Fibroblast of lung (primary cell): ENCODE measurements around the gene CACNG7. TPM values are rescaled to one million over a fixed set of nuclear protein-coding genes. Genes with fewer than 3 reads are reported as not detected.

Experiments used
- DNase-seq, 2 donors: peaks; one replicate each; pipeline versions ENCODE4 v3.0.0 to v3.0.0-alpha.2; 2010; ENCODE audit warnings: low read depth in 2 of 2
- H2AFZ ChIP-seq: 2 replicates; pipeline ENCODE4 v1.5.1; 2012; ENCODE audit warnings: low read length, control low read depth, inconsistent platforms
- H3K27ac ChIP-seq: 2 replicates; pipeline ENCODE4 v1.5.1; 2011; ENCODE audit warnings: low read length, control low read depth; ENCODE audit not compliant: insufficient read depth
- H3K27me3 ChIP-seq: 2 replicates; pipeline ENCODE4 v1.5.1; 2011; ENCODE audit warnings: mild to moderate bottlenecking, low read length; ENCODE audit not compliant: control insufficient read depth, insufficient read depth
- H3K36me3 ChIP-seq: 2 replicates; pipeline ENCODE4 v1.5.1; 2011; ENCODE audit warnings: low read length; ENCODE audit not compliant: control insufficient read depth, insufficient read depth
- H3K4me1 ChIP-seq: 2 replicates; pipeline ENCODE4 v1.5.1; 2011; ENCODE audit warnings: low read length; ENCODE audit not compliant: control insufficient read depth, insufficient read depth; ENCODE audit errors: extremely low read depth
- H3K4me2 ChIP-seq: 2 replicates; pipeline ENCODE4 v1.5.1; 2011; ENCODE audit warnings: low read length, control low read depth; ENCODE audit not compliant: insufficient read depth; ENCODE audit errors: extremely low read depth
- H3K4me3 ChIP-seq, 4 experiments: fragments of 200-600 bp in 1 of 4; sonication (generic) in 1 of 4; replicated peaks in 1 of 4; 2 replicates each; pipeline ENCODE4 v1.5.1; 2011 to 2016; ENCODE audit warnings: low read length in 4 of 4, low read depth in 3 of 4, mild to moderate bottlenecking in 3 of 4, control low read depth in 2 of 4, inconsistent platforms in 1 of 4, mixed read lengths in 1 of 4; ENCODE audit not compliant: insufficient read depth in 1 of 4; ENCODE audit errors: control extremely low read depth in 1 of 4
- H3K79me2 ChIP-seq: 2 replicates; pipeline ENCODE4 v1.5.1; 2012; ENCODE audit warnings: mild to moderate bottlenecking, low read length, inconsistent platforms; ENCODE audit not compliant: control insufficient read depth, insufficient read depth
- H3K9ac ChIP-seq: 2 replicates; pipeline ENCODE4 v1.5.1; 2011; ENCODE audit warnings: mild to moderate bottlenecking, low read length, control low read depth; ENCODE audit not compliant: insufficient read depth
- H3K9me3 ChIP-seq: 2 replicates; pipeline ENCODE4 v1.5.1; 2012; ENCODE audit warnings: low read depth, low read length; ENCODE audit not compliant: control insufficient read depth, insufficient read depth
- H4K20me1 ChIP-seq: 2 replicates; pipeline ENCODE4 v1.5.1; 2011; ENCODE audit warnings: low read length; ENCODE audit not compliant: control insufficient read depth, insufficient read depth; ENCODE audit errors: extremely low read depth
- EZH2 ChIP-seq: IDR thresholded peaks from 2 replicates; pipeline ENCODE4 v1.5.1; 2012; ENCODE audit warnings: low read length, control low read depth, mild to moderate bottlenecking; ENCODE audit errors: missing control alignments
- polyA plus RNA-seq, 2 donors: library from polyadenylated mRNA; depleted of rRNA in 1 of 2; stranded (reverse) in 1 of 2; unstranded in 1 of 2; fragments of >200 nt; gene quantifications; 2 replicates each; pipeline ENCODE4 v1.2.1, GENCODE V29; 2011 to 2012; ENCODE audit warnings: missing spikeins in 1 of 2
- total RNA-seq: library from RNA; depleted of rRNA; stranded (reverse); fragments of >200 nt; gene quantifications from 2 replicates; pipeline ENCODE4 v1.2.1, GENCODE V29; 2014
- TF ChIP-seq, protein P1 (sequence below), 2 donors: IDR thresholded peaks in 1 of 2; conservative IDR thresholded peaks in 1 of 2; 1 replicate in 1 of 2; 2 replicates in 1 of 2; pipeline ENCODE4 v1.5.1; 2011 to 2012; ENCODE audit warnings: low read length in 2 of 2, control low read depth in 1 of 2, inconsistent platforms in 1 of 2, low read depth in 1 of 2, mild to moderate bottlenecking in 1 of 2

Gene CACNG7
- total and polyA plus RNA-seq, 2 donors (not counting 1 experiment from before 2014, with no cell fraction given): 0.17 to 0.68 TPM

DNA sequence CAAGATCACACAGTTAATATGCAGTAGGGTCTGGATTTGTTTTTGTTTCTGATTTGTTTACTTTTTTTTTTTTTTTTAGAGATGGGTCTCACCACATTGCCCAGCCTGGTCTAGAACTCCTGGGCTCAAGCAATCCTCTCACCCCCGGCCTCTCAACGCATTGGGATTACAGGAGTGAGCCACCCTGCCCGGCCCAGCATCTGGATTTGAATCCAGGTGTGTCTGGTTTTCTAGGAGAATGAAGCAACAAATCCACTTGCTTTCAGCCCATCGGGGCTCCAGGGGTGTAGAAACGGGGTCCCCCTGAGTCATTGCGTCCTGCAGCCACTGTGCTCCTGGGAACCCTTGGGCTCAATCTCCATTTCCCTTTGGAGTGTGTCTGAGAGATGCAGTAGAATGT is 60.3 kb downstream of the CACNG7 start:
- H3K4me3 ChIP-seq: no peak overlapping the region
- no peaks in the 10 kb centered on the region for H3K79me2 ChIP-seq
- peaks cover 6% of the 10 kb centered on the region for H3K27me3 ChIP-seq
- H2AFZ ChIP-seq: no peak overlapping the region
- H3K27ac ChIP-seq: no peak overlapping the region
- TF ChIP-seq, protein P1, sequence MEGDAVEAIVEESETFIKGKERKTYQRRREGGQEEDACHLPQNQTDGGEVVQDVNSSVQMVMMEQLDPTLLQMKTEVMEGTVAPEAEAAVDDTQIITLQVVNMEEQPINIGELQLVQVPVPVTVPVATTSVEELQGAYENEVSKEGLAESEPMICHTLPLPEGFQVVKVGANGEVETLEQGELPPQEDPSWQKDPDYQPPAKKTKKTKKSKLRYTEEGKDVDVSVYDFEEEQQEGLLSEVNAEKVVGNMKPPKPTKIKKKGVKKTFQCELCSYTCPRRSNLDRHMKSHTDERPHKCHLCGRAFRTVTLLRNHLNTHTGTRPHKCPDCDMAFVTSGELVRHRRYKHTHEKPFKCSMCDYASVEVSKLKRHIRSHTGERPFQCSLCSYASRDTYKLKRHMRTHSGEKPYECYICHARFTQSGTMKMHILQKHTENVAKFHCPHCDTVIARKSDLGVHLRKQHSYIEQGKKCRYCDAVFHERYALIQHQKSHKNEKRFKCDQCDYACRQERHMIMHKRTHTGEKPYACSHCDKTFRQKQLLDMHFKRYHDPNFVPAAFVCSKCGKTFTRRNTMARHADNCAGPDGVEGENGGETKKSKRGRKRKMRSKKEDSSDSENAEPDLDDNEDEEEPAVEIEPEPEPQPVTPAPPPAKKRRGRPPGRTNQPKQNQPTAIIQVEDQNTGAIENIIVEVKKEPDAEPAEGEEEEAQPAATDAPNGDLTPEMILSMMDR (conservative IDR thresholded peaks at IDR 0.05 in 1 of 2, IDR thresholded peaks at IDR 0.05 in 1 of 2; ENCODE audit: low read depth in 1 of 2, low read length in 2 of 2): no peak
- TF ChIP-seq EZH2: no peak
- no peaks in the 10 kb centered on the region for H3K9me3 ChIP-seq
- no peaks in the 10 kb centered on the region for H4K20me1 ChIP-seq
- no peaks in the 10 kb centered on the region for H3K36me3 ChIP-seq
- DNase-seq: no peak
- H3K4me1 ChIP-seq: no peaks in the 10 kb centered on the region
- H3K4me2 ChIP-seq: no peak overlapping the region
- H3K9ac ChIP-seq: no peak overlapping the region

DNA sequence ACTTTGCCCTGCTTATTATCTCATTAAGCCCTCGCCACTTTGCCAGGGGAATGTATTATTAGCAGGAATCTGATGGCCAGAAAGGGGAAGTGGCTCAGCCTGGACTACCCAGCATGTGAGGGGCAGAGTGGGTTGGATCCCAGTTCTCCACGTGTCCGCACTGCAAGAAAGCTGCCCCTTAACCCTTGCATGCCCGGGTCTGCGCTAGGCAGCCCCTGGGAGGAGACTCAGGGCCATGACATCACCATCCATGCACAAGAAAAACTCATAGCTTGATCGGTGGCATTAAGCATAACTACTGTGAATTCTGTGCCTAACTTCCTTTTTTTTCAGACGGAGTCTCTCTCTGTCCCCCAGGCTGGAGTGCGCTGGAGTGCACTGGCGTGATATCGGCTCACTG is 62.6 kb downstream of the CACNG7 start:
- no peaks in the 10 kb centered on the region for H3K4me1 ChIP-seq
- H3K27ac ChIP-seq: no peak overlapping the region
- DNase-seq: no peak
- no peak overlapping the region for H3K4me3 ChIP-seq
- no peak overlapping the region for H3K9ac ChIP-seq
- no peak overlapping the region for H3K4me2 ChIP-seq
- H3K36me3 ChIP-seq: no peaks in the 10 kb centered on the region
- H4K20me1 ChIP-seq: no peaks in the 10 kb centered on the region
- no peaks in the 10 kb centered on the region for H3K9me3 ChIP-seq
- H3K27me3 ChIP-seq: no peaks in the 10 kb centered on the region
- H2AFZ ChIP-seq: no peak overlapping the region
- no peaks in the 10 kb centered on the region for H3K79me2 ChIP-seq
- TF ChIP-seq, protein P1 (conservative IDR thresholded peaks at IDR 0.05 in 1 of 2, IDR thresholded peaks at IDR 0.05 in 1 of 2; ENCODE audit: low read depth in 1 of 2, low read length in 2 of 2): no peak
- TF ChIP-seq EZH2: no peak

DNA sequence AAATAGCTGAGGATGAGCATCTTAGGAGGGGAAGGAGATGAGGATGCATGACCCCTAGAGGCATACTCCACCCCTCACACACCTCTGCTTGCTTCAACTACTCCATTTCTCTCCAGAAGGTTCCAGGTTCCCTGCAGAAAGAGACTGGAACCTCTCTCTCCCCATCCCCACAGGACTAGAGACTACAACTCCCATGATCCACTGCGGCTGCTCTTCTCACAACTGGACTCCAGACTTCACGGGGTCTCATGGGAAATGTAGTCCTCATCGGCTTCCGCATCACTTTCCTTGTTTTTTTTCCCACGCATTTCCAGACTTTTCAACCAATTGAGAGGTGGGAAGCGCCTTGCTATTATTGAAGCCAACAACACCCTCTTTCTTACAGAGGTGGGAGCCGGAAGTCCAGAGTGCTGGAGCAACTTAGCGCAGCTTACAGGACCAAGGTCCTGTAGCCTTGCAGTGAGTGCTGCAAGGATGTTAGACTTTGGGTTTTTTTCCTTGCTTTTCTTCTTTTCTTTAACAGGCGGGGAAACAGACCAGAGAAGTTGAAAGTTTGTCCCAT is 68.4 kb downstream of the CACNG7 start:
- Histone ChIP-seq H3K4me3 (peak overlapping the region in 2 of 4 experiments; percentile 6 to 40), H3K9ac (no peak overlapping the region), H2AFZ (no peak overlapping the region), H3K27me3 (peaks cover 7% of the 10 kb centered on the region), H3K4me1 (no peaks in the 10 kb centered on the region), H3K36me3 (no peaks in the 10 kb centered on the region), H4K20me1 (no peaks in the 10 kb centered on the region), H3K79me2 (no peaks in the 10 kb centered on the region), H3K27ac (no peak overlapping the region), H3K9me3 (no peaks in the 10 kb centered on the region), H3K4me2 (peak overlapping the region; percentile 68)
- TF ChIP-seq EZH2: no peak
- TF ChIP-seq, protein P1 (conservative IDR thresholded peaks at IDR 0.05 in 1 of 2, IDR thresholded peaks at IDR 0.05 in 1 of 2; ENCODE audit: low read depth in 1 of 2, low read length in 2 of 2): no peak
- peak; percentile 76 to 84 for DNase-seq
